NCI-H187 treated with DMSO at 0.1 percent for 48 hours (cell line): ENCODE data around the gene CCDC70.

ENCODE experiments used
- DNase-seq: peaks from one replicate; lab custom pipeline; 2025; lab: John Stamatoyannopoulos, UW

CCDC70 gene

GRCh38 chr13:51862957-51863356 is 1.2 kb downstream of the CCDC70 start:
- no peak for DNase-seq

- no peak for DNase-seq
These were observed 4.1 kb downstream of the CCDC70 start for GRCh38 chr13:51865838-51866237.

GRCh38 chr13:51867062-51867461 is 5.3 kb downstream of the CCDC70 start:
- no peak for DNase-seq

- no peak for DNase-seq
These were observed 8.1 kb downstream of the CCDC70 start for GRCh38 chr13:51869916-51870315.

- no peak for DNase-seq
These were observed 8.8 kb downstream of the CCDC70 start for GRCh38 chr13:51870616-51871015.

GRCh38 chr13:51873117-51873798 is 11.5 kb downstream of the CCDC70 start:
- no peak for DNase-seq

GRCh38 chr13:51873837-51874236 is 12.1 kb downstream of the CCDC70 start:
- DNase-seq = no peak

GRCh38 chr13:51874651-51875050 is 12.9 kb downstream of the CCDC70 start:
- peak; percentile 55 for DNase-seq

GRCh38 chr13:51879133-51879532 is 17.4 kb downstream of the CCDC70 start:
- DNase-seq = no peak

GRCh38 chr13:51881296-51881695 is 19.5 kb downstream of the CCDC70 start:
- no peak for DNase-seq

GRCh38 chr13:51882570-51883225 is 20.9 kb downstream of the CCDC70 start:
- DNase-seq = no peak

GRCh38 chr13:51883226-51883600 is 21.4 kb downstream of the CCDC70 start:
- no peak for DNase-seq

GRCh38 chr13:51885651-51886050 is 23.9 kb downstream of the CCDC70 start:
- DNase-seq = no peak

- no peak for DNase-seq
These were observed 25.7 kb downstream of the CCDC70 start for GRCh38 chr13:51887468-51887867.

- no peak for DNase-seq
These were observed 30.9 kb downstream of the CCDC70 start for GRCh38 chr13:51892657-51893056.

GRCh38 chr13:51894239-51894638 is 32.5 kb downstream of the CCDC70 start:
- no peak for DNase-seq

- DNase-seq = no peak
These were observed 34.4 kb downstream of the CCDC70 start for GRCh38 chr13:51895906-51896888.

- no peak for DNase-seq
These were observed 38.7 kb downstream of the CCDC70 start for GRCh38 chr13:51900471-51900870.

GRCh38 chr13:51902776-51903175 is 41.0 kb downstream of the CCDC70 start:
- DNase-seq = no peak

GRCh38 chr13:51905787-51906186 is 44.0 kb downstream of the CCDC70 start:
- no peak for DNase-seq

- no peak for DNase-seq
These were observed 44.8 kb downstream of the CCDC70 start for GRCh38 chr13:51906581-51906980.

- DNase-seq = no peak
These were observed 45.4 kb downstream of the CCDC70 start for GRCh38 chr13:51907040-51907732.
